Putamen (tissue), 1 donor: ENCODE results near the gene CNNM2.
A peak's percentile ranks its signal among the peaks of the same experiment; 100 is the strongest.

Source experiments
- DNase-seq: peaks from one replicate; pipeline ENCODE4 v3.0.0-alpha.2; 2016; ENCODE audit warnings: low spot score

CNNM2 gene

GRCh38 chr10:102917962-102918816 is at the start of gene CNNM2:
Gene CNNM2 (plus strand): TSS chr10:102918294. CDS start chr10:102918481, 187 bp downstream.
- peak; percentile 100 for DNase-seq

GRCh38 chr10:102868911-102869257 is 49.2 kb upstream of the CNNM2 start:
- DNase-seq = no peak

- DNase-seq = no peak
These were observed 48.6 kb upstream of the CNNM2 start, which contains the start of gene AS3MT for GRCh38 chr10:102869258-102870198. Gene AS3MT (plus strand): TSS chr10:102869470. CDS start chr10:102869593, 123 bp downstream.

GRCh38 chr10:102870221-102870620 is 47.9 kb upstream of the CNNM2 start:
- no peak for DNase-seq

GRCh38 chr10:102872163-102872562 is 45.9 kb upstream of the CNNM2 start:
- DNase-seq = no peak

- DNase-seq = no peak
These were observed 41.3 kb upstream of the CNNM2 start for GRCh38 chr10:102876747-102877153.

- DNase-seq = no peak
These were observed 39.5 kb upstream of the CNNM2 start for GRCh38 chr10:102878629-102879028.

- no peak for DNase-seq
These were observed 37.8 kb upstream of the CNNM2 start for GRCh38 chr10:102880256-102880655.

GRCh38 chr10:102888048-102888447 is 30.0 kb upstream of the CNNM2 start:
- DNase-seq = no peak

GRCh38 chr10:102894466-102895213 is 23.5 kb upstream of the CNNM2 start:
- DNase-seq = no peak

GRCh38 chr10:102900006-102900405 is 18.1 kb upstream of the CNNM2 start:
- DNase-seq = no peak

- no peak for DNase-seq
These were observed 13.7 kb upstream of the CNNM2 start for GRCh38 chr10:102904346-102904745.

- no peak for DNase-seq
These were observed 11.6 kb upstream of the CNNM2 start for GRCh38 chr10:102906507-102906906.

- no peak for DNase-seq
These were observed 3.3 kb upstream of the CNNM2 start for GRCh38 chr10:102914781-102915180.

- DNase-seq = no peak
These were observed 1.9 kb upstream of the CNNM2 start for GRCh38 chr10:102916173-102916572.

GRCh38 chr10:102917314-102917961 is 656 bp upstream of the CNNM2 start:
- peak; percentile 81 for DNase-seq

GRCh38 chr10:102918817-102919245 is 737 bp downstream of the CNNM2 start:
- DNase-seq = peak; percentile 19

- DNase-seq = no peak
These were observed 1.3 kb downstream of the CNNM2 start for GRCh38 chr10:102919246-102919959.

GRCh38 chr10:102919992-102920739 is 2.1 kb downstream of the CNNM2 start:
- DNase-seq = no peak

- DNase-seq = no peak
These were observed 5.5 kb downstream of the CNNM2 start for GRCh38 chr10:102923601-102924000.
